Colonic mucosa (tissue), 4 donors: ENCODE measurements around the gene ACSS1. TPM values are rescaled to one million over a fixed set of nuclear protein-coding genes. Genes with fewer than 3 reads are reported as not detected.

Experiments
- DNase-seq: peaks from one replicate; pipeline ENCODE4 v3.0.0-alpha.2; 2020
- H3K27ac ChIP-seq: fragments of 200-600 bp; one replicate; pipeline ENCODE4 v1.8.0; 2021
- H3K27me3 ChIP-seq: fragments of 200-600 bp; one replicate; pipeline ENCODE4 v1.8.0; 2021
- H3K36me3 ChIP-seq: fragments of 200-600 bp; one replicate; pipeline ENCODE4 v1.8.0; 2021
- H3K4me1 ChIP-seq: fragments of 200-600 bp; one replicate; pipeline ENCODE4 v1.8.0; 2021; ENCODE audit warnings: mild to moderate bottlenecking
- H3K4me3 ChIP-seq: fragments of 200-600 bp; one replicate; pipeline ENCODE4 v1.8.0; 2021
- H3K9ac ChIP-seq, 2 donors: one replicate each; pipeline ENCODE4 v1.7.0; 2013; ENCODE audit warnings: control low read depth in 2 of 2, low read depth in 2 of 2, low read length in 2 of 2
- H3K9me3 ChIP-seq: fragments of 200-600 bp; one replicate; pipeline ENCODE4 v1.8.0; 2021
- intact Hi-C: fragments of 100-400 bp; cut with DNase I; formaldehyde crosslinking; loops from one replicate; pipeline ENCODE4 v1.14.1; 2022
- total RNA-seq, 2 donors: library from RNA; stranded (reverse); fragmentation: NEBNext Ultra II Directional in 1 of 2; extraction: Animal tissue kit (Norgen Biotek cat#: 25700) in 1 of 2; gene quantifications; one replicate each; pipeline ENCODE4 v1.2.1, GENCODE V29; 2021
- TF ChIP-seq, protein P1 (sequence below): fragments of 200-600 bp; IDR thresholded peaks from one replicate; pipeline ENCODE4 v1.8.0; 2022; ENCODE audit warnings: antibody characterized with exemption, mild to moderate bottlenecking
- donor health status: healthy.
- donor health status: DM: no; HTN: no; CAD: no.
- donor health status: DM: no; HTN: no; CAD: no.

The ACSS1 gene
- total RNA-seq, 2 donors from 2014 or later: 29.0 to 32.0 TPM

DNA sequence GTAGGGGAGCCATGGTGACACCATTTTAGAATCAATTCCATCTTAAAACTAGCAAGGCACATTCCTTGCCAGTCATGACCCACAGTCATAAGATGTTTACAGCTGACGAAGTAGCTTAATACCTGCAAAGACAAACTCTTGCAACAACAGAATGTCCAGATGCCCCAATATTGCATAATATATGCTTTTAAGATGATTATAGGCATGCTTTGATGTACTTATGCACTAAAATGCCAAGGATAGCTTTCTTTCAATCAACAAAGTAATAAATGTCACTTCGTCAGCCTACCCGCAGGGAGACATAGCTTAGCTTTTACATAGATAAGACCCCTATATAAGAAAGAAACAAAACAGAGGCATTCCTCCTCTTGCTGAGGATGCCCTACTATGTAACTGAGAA is 26.7 kb downstream of the ACSS1 start:
- Histone ChIP-seq H3K4me3 (no peak overlapping the region), H3K36me3 (no peaks in the 10 kb centered on the region), H3K9me3 (no peaks in the 10 kb centered on the region), H3K9ac (no peak overlapping the region), H3K27ac (no peak overlapping the region), H3K27me3 (no peaks in the 10 kb centered on the region), H3K4me1 (peaks cover 12% of the 10 kb centered on the region)
- DNase-seq: no peak
- intact Hi-C loops: no loop called here
- TF ChIP-seq, protein P1, sequence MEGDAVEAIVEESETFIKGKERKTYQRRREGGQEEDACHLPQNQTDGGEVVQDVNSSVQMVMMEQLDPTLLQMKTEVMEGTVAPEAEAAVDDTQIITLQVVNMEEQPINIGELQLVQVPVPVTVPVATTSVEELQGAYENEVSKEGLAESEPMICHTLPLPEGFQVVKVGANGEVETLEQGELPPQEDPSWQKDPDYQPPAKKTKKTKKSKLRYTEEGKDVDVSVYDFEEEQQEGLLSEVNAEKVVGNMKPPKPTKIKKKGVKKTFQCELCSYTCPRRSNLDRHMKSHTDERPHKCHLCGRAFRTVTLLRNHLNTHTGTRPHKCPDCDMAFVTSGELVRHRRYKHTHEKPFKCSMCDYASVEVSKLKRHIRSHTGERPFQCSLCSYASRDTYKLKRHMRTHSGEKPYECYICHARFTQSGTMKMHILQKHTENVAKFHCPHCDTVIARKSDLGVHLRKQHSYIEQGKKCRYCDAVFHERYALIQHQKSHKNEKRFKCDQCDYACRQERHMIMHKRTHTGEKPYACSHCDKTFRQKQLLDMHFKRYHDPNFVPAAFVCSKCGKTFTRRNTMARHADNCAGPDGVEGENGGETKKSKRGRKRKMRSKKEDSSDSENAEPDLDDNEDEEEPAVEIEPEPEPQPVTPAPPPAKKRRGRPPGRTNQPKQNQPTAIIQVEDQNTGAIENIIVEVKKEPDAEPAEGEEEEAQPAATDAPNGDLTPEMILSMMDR: no peak

DNA sequence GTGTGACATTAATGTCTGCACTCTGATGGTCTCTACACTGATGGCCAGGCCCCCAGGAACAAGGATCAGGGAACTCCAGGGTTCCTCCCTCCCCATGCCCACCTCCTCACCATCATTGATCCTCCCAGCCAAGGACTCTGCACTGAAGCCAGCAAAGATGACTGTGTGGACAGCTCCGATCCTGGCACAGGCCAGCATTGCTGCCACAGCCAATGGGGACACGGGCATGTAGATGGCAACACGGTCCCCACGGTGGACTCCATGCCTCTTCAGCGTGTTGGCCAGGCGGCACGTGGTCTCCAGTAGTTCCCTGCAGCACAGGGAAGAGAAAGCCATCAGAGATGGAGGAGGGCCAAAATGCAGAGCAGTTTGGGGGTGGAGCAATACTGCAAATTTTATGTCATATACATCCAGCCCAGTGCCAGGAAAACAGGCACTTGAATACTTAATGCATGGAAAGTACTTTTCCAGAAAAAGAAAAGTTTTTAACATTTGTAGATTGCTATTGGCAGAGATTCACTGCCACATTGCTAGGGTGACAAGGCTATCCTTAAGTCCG is 27.2 kb downstream of the ACSS1 start:
- Histone ChIP-seq H3K9ac (no peak overlapping the region), H3K9me3 (no peaks in the 10 kb centered on the region), H3K4me3 (no peak overlapping the region), H3K27me3 (no peaks in the 10 kb centered on the region), H3K36me3 (no peaks in the 10 kb centered on the region), H3K4me1 (peaks cover 12% of the 10 kb centered on the region), H3K27ac (no peak overlapping the region)
- intact Hi-C loops: no loop called here
- DNase-seq: no peak
- TF ChIP-seq, protein P1: no peak

GRCh38 chr20:25030007-25030648 is 27.8 kb downstream of the ACSS1 start:
- TF ChIP-seq, protein P1: no peak
- no peak overlapping the region for H3K4me3 ChIP-seq
- H3K27me3 ChIP-seq: no peaks in the 10 kb centered on the region
- intact Hi-C loops: no loop called here
- peaks cover 12% of the 10 kb centered on the region for H3K4me1 ChIP-seq
- no peak overlapping the region for H3K27ac ChIP-seq
- H3K36me3 ChIP-seq: no peaks in the 10 kb centered on the region
- no peaks in the 10 kb centered on the region for H3K9me3 ChIP-seq
- no peak for DNase-seq
- no peak overlapping the region for H3K9ac ChIP-seq

DNA sequence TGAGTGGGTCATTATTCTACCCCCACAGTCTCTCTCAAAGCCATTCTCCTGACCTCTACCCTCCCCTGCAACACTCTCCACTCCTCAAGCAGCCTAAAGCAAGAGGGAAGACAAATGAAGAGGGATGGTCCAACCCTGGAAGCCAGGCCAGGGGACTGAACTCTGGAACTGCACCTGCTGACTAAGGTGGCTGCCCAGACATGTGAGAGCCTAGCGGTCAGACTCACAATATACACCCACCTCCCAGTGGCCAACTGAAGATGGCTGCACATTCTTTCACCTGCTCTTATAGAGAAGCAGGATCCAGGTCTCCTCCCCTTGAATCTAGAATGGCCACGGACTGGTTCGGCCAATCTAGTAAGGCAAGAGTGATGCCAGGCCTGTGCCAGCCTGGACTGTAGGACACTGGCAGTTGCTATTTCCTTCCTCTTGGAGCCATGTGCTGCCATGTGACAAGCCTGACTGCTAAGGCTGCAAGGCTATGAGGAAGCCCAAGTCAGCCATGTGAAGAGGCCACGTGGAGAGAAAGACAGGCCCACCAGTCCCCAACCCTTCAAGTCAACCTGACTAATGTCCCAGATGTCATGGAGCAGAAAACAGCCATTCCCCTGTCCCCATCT is 31.8 kb downstream of the ACSS1 start:
- no peaks in the 10 kb centered on the region for H3K27me3 ChIP-seq
- intact Hi-C loops: no loop called here
- no peak overlapping the region for H3K27ac ChIP-seq
- H3K36me3 ChIP-seq: no peaks in the 10 kb centered on the region
- TF ChIP-seq, protein P1: no peak
- no peak for DNase-seq
- no peak overlapping the region for H3K4me3 ChIP-seq
- no peaks in the 10 kb centered on the region for H3K4me1 ChIP-seq
- no peak overlapping the region for H3K9ac ChIP-seq
- no peaks in the 10 kb centered on the region for H3K9me3 ChIP-seq

DNA sequence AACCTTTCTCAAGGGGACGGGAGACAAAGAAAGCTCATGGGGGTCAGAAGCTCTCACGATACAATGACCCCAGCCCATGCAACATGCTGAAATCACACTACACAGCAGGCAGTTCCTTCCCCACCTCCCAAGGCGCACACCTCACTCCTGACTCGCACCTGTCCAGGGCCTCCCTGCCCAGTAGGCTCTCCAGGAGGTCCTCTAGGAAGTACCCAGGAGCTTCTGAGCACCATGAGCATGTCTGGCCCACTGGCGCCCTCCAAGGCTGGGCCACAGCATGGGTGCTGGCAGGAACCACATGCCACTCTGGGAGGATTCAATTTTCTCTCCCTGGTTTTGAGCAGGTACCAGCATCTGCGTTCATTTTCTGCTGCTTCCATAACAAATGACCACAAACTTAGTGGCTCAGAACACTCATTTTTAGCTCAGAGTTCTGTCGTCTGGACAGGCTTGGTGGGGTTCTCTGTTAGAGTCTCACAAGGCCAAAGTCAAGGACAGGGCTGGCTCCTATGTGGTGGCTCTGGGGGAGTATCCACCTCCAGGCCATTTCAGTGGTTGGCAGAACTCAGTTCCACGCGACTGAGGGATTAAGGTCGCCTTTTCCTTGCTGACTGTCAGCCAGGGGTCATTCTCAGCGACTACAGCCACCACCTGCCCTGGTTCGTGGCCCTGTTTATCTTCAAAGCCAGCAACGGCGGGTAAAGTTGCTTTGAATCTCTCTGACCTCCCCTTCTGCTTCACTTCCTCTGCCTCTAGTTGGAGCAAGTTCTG is 32.7 kb downstream of the ACSS1 start:
- no peaks in the 10 kb centered on the region for H3K27me3 ChIP-seq
- DNase-seq: no peak
- H3K9ac ChIP-seq: no peak overlapping the region
- H3K36me3 ChIP-seq: no peaks in the 10 kb centered on the region
- no peak overlapping the region for H3K27ac ChIP-seq
- TF ChIP-seq, protein P1: no peak
- H3K9me3 ChIP-seq: no peaks in the 10 kb centered on the region
- no peaks in the 10 kb centered on the region for H3K4me1 ChIP-seq
- intact Hi-C loops: no loop called here
- H3K4me3 ChIP-seq: no peak overlapping the region
